HL-60 (cell line): ENCODE measurements around the gene EHBP1.

Source experiments
- DNase-seq, 2 experiments: peaks; one replicate each; pipeline ENCODE4 v3.0.0-alpha.2; 2010 to 2020; ENCODE audit warnings: low read depth in 1 of 2, low spot score in 1 of 2
- H3K27ac ChIP-seq: fragments of 250-450 bp; sonication (Bioruptor Pico); replicated peaks from 2 replicates; pipeline ENCODE4 v1.5.1; 2020; ENCODE audit warnings: mild to moderate bottlenecking, moderate library complexity
- H3K27me3 ChIP-seq: fragments of 250-450 bp; sonication (Bioruptor Pico); 2 replicates; pipeline ENCODE4 v1.5.1; 2021; ENCODE audit warnings: mild to moderate bottlenecking, moderate library complexity; ENCODE audit not compliant: insufficient read depth, poor library complexity, severe bottlenecking
- H3K4me3 ChIP-seq: replicated peaks from 2 replicates; pipeline ENCODE4 v1.5.1; 2011; ENCODE audit warnings: mild to moderate bottlenecking, control low read depth, low read length; ENCODE audit not compliant: insufficient read depth
- GABPA ChIP-seq: IDR thresholded peaks from 2 replicates; pipeline ENCODE4 v1.6.1; 2012; ENCODE audit warnings: low read depth
- POLR2AphosphoS5 ChIP-seq: IDR thresholded peaks from 2 replicates; pipeline ENCODE4 v1.6.1; 2012; ENCODE audit warnings: low read depth
- SPI1 ChIP-seq: IDR thresholded peaks from 2 replicates; pipeline ENCODE4 v1.6.1; 2012; ENCODE audit warnings: low read depth, mild to moderate bottlenecking, borderline replicate concordance
- TF ChIP-seq, protein P1 (sequence below): IDR thresholded peaks from 2 replicates; pipeline ENCODE4 v1.6.1; 2012; ENCODE audit warnings: low read depth; ENCODE audit not compliant: insufficient replicate concordance
- TF ChIP-seq, protein P2 (sequence below): IDR thresholded peaks from one replicate; pipeline ENCODE4 v1.5.1; 2011; ENCODE audit warnings: low read length, control low read depth, inconsistent platforms; ENCODE audit not compliant: insufficient read depth

EHBP1 gene

DNA sequence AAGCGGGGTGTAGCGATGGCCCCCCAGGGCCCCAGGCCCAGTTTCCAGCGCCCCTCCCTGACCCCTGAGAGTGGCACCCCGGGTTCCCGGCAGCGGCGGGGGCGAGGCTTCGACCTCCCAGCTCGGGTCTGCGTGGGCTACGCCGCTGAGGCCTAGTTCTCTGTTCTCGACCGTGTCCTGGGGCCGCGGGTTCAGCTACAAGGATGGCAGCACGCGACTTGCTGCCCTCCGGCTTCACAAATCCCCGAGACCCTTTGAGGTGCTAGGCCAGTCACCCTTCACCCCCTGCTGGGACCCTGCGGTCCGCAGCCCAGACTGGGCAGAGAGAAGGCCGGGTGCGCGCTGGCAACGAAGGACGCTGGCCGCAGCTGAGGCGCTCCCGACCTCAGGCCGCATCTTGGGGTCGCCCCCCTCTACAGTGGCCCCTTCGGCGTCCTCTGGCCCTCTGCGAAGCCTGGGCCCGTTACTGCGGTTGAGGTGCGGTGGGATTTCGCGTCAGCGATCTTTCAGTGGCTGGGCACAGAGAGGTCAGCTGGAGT is 346.4 kb downstream of the EHBP1 start:
- H3K27ac ChIP-seq, result no peak overlapping the region
- peaks cover 28% of the 10 kb centered on the region for H3K27me3 ChIP-seq
- no peak overlapping the region for H3K4me3 ChIP-seq
- no peak for DNase-seq
- TF ChIP-seq SPI1, result no peak
- TF ChIP-seq, protein P1, sequence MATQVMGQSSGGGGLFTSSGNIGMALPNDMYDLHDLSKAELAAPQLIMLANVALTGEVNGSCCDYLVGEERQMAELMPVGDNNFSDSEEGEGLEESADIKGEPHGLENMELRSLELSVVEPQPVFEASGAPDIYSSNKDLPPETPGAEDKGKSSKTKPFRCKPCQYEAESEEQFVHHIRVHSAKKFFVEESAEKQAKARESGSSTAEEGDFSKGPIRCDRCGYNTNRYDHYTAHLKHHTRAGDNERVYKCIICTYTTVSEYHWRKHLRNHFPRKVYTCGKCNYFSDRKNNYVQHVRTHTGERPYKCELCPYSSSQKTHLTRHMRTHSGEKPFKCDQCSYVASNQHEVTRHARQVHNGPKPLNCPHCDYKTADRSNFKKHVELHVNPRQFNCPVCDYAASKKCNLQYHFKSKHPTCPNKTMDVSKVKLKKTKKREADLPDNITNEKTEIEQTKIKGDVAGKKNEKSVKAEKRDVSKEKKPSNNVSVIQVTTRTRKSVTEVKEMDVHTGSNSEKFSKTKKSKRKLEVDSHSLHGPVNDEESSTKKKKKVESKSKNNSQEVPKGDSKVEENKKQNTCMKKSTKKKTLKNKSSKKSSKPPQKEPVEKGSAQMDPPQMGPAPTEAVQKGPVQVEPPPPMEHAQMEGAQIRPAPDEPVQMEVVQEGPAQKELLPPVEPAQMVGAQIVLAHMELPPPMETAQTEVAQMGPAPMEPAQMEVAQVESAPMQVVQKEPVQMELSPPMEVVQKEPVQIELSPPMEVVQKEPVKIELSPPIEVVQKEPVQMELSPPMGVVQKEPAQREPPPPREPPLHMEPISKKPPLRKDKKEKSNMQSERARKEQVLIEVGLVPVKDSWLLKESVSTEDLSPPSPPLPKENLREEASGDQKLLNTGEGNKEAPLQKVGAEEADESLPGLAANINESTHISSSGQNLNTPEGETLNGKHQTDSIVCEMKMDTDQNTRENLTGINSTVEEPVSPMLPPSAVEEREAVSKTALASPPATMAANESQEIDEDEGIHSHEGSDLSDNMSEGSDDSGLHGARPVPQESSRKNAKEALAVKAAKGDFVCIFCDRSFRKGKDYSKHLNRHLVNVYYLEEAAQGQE, result no peak
- TF ChIP-seq GABPA, result no peak
- TF ChIP-seq POLR2AphosphoS5, result no peak
- TF ChIP-seq, protein P2, sequence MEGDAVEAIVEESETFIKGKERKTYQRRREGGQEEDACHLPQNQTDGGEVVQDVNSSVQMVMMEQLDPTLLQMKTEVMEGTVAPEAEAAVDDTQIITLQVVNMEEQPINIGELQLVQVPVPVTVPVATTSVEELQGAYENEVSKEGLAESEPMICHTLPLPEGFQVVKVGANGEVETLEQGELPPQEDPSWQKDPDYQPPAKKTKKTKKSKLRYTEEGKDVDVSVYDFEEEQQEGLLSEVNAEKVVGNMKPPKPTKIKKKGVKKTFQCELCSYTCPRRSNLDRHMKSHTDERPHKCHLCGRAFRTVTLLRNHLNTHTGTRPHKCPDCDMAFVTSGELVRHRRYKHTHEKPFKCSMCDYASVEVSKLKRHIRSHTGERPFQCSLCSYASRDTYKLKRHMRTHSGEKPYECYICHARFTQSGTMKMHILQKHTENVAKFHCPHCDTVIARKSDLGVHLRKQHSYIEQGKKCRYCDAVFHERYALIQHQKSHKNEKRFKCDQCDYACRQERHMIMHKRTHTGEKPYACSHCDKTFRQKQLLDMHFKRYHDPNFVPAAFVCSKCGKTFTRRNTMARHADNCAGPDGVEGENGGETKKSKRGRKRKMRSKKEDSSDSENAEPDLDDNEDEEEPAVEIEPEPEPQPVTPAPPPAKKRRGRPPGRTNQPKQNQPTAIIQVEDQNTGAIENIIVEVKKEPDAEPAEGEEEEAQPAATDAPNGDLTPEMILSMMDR, result no peak

DNA sequence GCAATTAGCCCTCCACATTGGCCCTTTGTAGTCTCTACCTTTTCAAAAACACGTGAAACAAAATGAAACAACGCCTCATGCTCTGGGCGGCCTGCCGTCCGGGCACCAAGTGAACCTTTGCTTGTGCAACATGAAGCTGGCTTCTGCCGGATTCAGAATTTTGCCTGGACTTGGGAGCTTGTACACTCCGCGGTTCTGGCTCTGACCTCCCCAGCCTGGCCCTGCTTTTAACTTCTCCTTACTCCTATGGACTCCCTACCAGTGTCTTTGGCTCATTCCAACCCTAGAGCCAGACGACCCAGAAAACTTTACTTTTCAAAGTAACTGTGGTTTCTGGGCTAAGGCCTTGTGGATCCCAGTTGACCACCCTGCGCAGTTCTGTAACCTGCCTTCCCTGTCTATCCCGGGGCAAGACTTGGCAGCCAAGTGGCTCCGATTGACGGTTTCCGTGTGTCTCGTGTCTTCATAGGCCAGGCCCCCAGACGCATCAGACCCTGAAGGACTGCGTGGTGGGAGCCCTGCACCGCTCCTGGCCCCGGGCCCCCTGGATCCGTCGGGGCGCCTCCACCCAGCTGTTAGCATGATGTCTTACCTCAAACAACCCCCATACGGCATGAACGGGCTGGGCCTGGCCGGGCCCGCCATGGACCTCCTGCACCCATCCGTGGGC is 347.0 kb downstream of the EHBP1 start:
- TF ChIP-seq, protein P1, result no peak
- TF ChIP-seq GABPA (no peak), SPI1 (no peak), POLR2AphosphoS5 (no peak)
- TF ChIP-seq, protein P2, result no peak
- no peak for DNase-seq
- H3K4me3 ChIP-seq, result no peak overlapping the region
- no peak overlapping the region for H3K27ac ChIP-seq
- H3K27me3 ChIP-seq, result peaks cover 22% of the 10 kb centered on the region

DNA sequence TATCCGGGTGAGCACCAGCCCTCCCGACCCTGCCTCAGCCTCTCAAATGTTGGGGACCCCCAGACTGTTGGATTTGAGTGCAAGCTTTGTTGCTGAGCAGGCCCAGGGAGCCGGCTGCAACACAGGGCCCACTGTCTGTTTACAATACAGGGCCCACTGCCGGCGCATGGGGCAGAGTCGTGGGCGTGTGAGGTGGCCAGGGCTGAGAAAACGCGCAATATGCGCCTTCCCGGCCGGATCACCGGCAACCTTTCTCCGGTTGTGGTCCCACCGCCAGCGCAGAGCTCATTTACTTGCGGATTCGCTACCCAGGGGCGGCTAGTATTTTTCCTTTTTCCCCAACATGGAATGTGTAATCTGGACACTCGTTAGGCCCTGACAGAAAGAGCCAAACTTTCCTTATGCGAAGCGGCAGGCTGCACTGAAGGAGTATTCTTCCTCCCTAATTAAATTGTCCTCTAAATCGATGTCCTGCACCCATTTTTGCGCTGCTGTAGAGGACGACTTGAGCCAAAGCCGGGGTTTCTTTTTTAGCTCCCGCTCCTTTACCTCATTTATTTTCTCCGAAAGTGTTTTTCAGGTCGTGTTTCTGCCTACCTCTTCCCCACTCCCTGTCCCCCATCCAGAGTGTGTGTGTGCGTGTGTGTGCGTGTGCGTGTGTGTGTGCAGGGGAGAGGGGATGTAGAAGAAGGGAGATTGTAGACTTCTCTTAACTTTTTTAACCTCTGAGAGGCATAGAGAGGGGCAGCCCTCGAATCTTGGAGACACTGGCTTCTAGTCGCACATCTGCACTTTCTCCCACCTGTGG is 347.8 kb downstream of the EHBP1 start:
- TF ChIP-seq POLR2AphosphoS5 (no peak), SPI1 (no peak), GABPA (no peak)
- TF ChIP-seq, protein P1, result no peak
- TF ChIP-seq, protein P2, result no peak
- Histone ChIP-seq H3K27ac (no peak overlapping the region), H3K4me3 (no peak overlapping the region), H3K27me3 (peaks cover 15% of the 10 kb centered on the region)
- no peak for DNase-seq
